Activated T-helper 1 cell treated with anti-CD3 and anti-CD28 coated beads, Interleukin-12 subunit alpha, Interleukin-12 subunit beta, Interleukin-2, Interleukin-4 antibody, amounts not matched to agents 30 ng/mL and 10 ng/mL and 1 ng/mL, durations not matched to agents 14 hours and 24 hours and 36 hours (primary cell): Measurements from ENCODE around the gene EXOC1. TPM values are rescaled to one million over a fixed set of nuclear protein-coding genes. Genes with fewer than 3 reads are reported as not detected.

Experiments used
- DNase-seq: peaks from one replicate; pipeline ENCODE4 v3.0.0; 2021; ENCODE audit warnings: low spot score
- H3K27ac Mint-ChIP-seq: one replicate; pipeline ENCODE4 v1.8.0; 2021; ENCODE audit warnings: mild to moderate bottlenecking, mixed read lengths
- H3K27me3 Mint-ChIP-seq: one replicate; pipeline ENCODE4 v1.8.0; 2022; ENCODE audit warnings: mild to moderate bottlenecking, moderate library complexity, mixed read lengths; ENCODE audit not compliant: insufficient read depth
- H3K36me3 Mint-ChIP-seq: one replicate; pipeline ENCODE4 v1.8.0; 2021; ENCODE audit warnings: low read depth, mixed read lengths
- H3K4me1 Mint-ChIP-seq: one replicate; pipeline ENCODE4 v1.8.0; 2021; ENCODE audit warnings: low read depth, mixed read lengths
- H3K4me3 Mint-ChIP-seq: one replicate; pipeline ENCODE4 v1.8.0; 2021; ENCODE audit warnings: mild to moderate bottlenecking, moderate library complexity, mixed read lengths
- H3K9me3 Mint-ChIP-seq: one replicate; pipeline ENCODE4 v1.8.0; 2021; ENCODE audit warnings: mixed read lengths
- intact Hi-C: fragments of 100-400 bp; cut with micrococcal nuclease; formaldehyde crosslinking; loops from one replicate; pipeline ENCODE4 v1.15.1; 2024
- total RNA-seq: library from RNA; stranded (reverse); gene quantifications from 2 replicates; pipeline ENCODE4 v1.2.3, GENCODE V29; 2022

EXOC1 gene
- 18.3 and 18.8 TPM in 2 replicates for total RNA-seq

GRCh38 chr4:55853484-55854046, at the start of gene EXOC1:
Gene EXOC1 (plus strand): TSS chr4:55853648. CDS start chr4:55858324, 4,676 bp downstream.
- Mint-ChIP-seq H3K4me1 (peaks cover 27% of the 10 kb centered on the region), H3K36me3 (peaks cover 6% of the 10 kb centered on the region), H3K27me3 (peaks cover 2% of the 10 kb centered on the region), H3K9me3 (no peaks in the 10 kb centered on the region), H3K4me3 (peak within 1 kb of the TSS; percentile 37), H3K27ac (peak within 1 kb of the TSS; percentile 53)
- DNase-seq: peak; percentile 93
- intact Hi-C loops: loop anchor here (1.0 to 5.0 kb wide), 10 partner anchors 14 to 1125 kb away; partner anchors contain the start of genes AASDH, CEP135, CLOCK and PAICS

DNA sequence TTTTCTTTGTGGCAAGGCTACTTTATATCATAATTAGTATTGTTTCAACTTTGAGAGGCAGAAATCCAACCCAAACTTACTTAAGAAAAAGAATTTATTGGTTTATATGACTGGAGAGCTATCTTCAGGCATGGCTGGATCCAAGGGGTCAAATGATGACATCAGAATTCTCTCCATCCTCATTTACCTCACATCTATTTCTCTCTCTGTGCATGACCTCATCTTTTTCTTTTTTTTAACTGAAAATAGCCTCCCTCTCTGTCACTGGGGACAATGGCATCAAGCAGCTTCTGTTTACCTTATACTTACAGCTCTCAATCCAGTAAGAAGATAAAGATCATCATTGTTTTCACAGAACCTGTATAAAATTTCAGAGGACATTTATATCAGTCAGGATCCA, 45.9 kb upstream of the EXOC1 start:
- Mint-ChIP-seq H3K36me3 (no peaks in the 10 kb centered on the region), H3K9me3 (no peaks in the 10 kb centered on the region), H3K4me3 (no peak overlapping the region), H3K27ac (no peak overlapping the region), H3K4me1 (no peaks in the 10 kb centered on the region), H3K27me3 (peaks cover 7% of the 10 kb centered on the region)
- DNase-seq: no peak
- intact Hi-C loops: no loop called here

GRCh38 chr4:55808186-55808585, 45.3 kb upstream of the EXOC1 start:
- intact Hi-C loops: no loop called here
- DNase-seq: no peak
- no peaks in the 10 kb centered on the region for H3K9me3 Mint-ChIP-seq
- H3K27me3 Mint-ChIP-seq: peaks cover 7% of the 10 kb centered on the region
- H3K4me3 Mint-ChIP-seq: no peak overlapping the region
- no peaks in the 10 kb centered on the region for H3K36me3 Mint-ChIP-seq
- H3K4me1 Mint-ChIP-seq: no peaks in the 10 kb centered on the region
- no peak overlapping the region for H3K27ac Mint-ChIP-seq

- intact Hi-C loops: no loop called here
- Mint-ChIP-seq H3K36me3 (no peaks in the 10 kb centered on the region), H3K4me3 (no peak overlapping the region), H3K27ac (no peak overlapping the region), H3K9me3 (no peaks in the 10 kb centered on the region), H3K27me3 (peaks cover 7% of the 10 kb centered on the region), H3K4me1 (no peaks in the 10 kb centered on the region)
- DNase-seq: no peak
Observed at GRCh38 chr4:55808632-55809031, 44.8 kb upstream of the EXOC1 start.

DNA sequence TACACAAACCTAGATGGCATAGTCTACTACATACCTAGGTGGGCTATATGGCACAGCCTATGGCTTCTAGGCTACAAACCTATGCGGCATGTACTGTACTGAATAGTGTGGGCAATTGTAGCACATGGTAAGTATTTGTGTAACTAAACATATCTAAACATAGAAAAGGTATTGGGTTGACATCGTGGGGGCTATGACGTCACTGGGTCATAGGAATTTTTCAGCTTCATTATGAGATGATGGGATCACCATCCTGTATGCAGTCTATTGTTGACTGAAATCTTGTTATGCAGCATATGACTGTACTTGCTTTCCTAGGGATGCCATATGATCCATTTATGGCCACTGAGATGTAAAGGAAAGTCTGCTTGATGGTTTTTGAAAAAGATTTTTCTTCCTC, 35.8 kb upstream of the EXOC1 start:
- intact Hi-C loops: no loop called here
- H3K36me3 Mint-ChIP-seq: no peaks in the 10 kb centered on the region
- H3K4me1 Mint-ChIP-seq: no peaks in the 10 kb centered on the region
- H3K9me3 Mint-ChIP-seq: no peaks in the 10 kb centered on the region
- no peak overlapping the region for H3K27ac Mint-ChIP-seq
- no peak overlapping the region for H3K4me3 Mint-ChIP-seq
- peaks cover 19% of the 10 kb centered on the region for H3K27me3 Mint-ChIP-seq
- DNase-seq: no peak

DNA sequence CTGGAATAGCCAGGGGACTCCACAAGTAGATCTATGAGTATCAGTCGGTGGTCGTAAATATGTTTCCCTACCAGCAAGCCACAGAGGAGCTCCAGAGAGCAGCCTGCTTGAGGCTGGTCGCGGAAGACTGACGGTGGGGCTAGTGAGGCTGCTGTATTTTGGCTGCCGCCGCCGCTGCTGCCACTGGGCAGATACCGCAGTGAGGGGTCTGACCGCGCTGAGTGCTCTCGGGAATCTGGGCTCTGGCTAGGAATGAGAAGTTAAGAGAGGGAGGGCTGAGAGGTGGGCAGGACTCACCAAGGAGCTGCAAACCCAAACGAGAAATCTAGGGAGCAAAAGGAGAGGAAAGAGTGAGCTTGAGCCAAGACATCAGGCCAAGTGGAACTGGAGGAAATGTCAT, 33.8 kb upstream of the EXOC1 start, which contains the start of gene EXOC1L:
Gene EXOC1L, plus strand, starts transcription at position 157 of the 400 bp plus-strand sequence. Its CDS starts 237 bp downstream, at position 394.
- peaks cover 19% of the 10 kb centered on the region for H3K27me3 Mint-ChIP-seq
- H3K4me1 Mint-ChIP-seq: no peaks in the 10 kb centered on the region
- intact Hi-C loops: no loop called here
- no peak for DNase-seq
- no peaks in the 10 kb centered on the region for H3K36me3 Mint-ChIP-seq
- H3K27ac Mint-ChIP-seq: no peak within 1 kb of the TSS
- H3K4me3 Mint-ChIP-seq: peak within 1 kb of the TSS; percentile 5
- no peaks in the 10 kb centered on the region for H3K9me3 Mint-ChIP-seq

- Mint-ChIP-seq H3K27me3 (peaks cover 19% of the 10 kb centered on the region), H3K9me3 (no peaks in the 10 kb centered on the region), H3K4me3 (no peak overlapping the region), H3K4me1 (no peaks in the 10 kb centered on the region), H3K27ac (no peak overlapping the region), H3K36me3 (no peaks in the 10 kb centered on the region)
- intact Hi-C loops: no loop called here
- DNase-seq: no peak
Observed at GRCh38 chr4:55820279-55820678, 33.2 kb upstream of the EXOC1 start.

DNA sequence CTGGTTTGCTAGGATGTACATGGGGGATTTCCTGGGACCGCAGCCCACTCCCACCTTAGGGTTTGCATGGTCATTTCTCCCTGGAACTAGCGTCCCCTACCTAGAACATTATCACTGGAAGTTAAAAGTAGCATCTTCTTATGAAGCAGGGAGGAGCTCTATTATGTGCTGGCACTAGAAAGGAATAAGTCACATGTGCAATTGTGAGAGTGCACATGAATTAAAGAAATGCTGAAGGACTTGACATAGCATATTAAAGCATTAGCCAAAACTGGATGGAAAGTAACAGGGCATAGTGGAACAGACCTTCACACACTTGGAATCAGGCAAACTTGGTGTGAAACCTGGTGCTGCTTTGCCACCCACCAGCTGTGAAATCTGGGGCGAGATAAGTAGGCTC, 31.1 kb upstream of the EXOC1 start:
- no peak for DNase-seq
- Mint-ChIP-seq H3K9me3 (no peaks in the 10 kb centered on the region), H3K27ac (no peak overlapping the region), H3K4me3 (no peak overlapping the region), H3K36me3 (no peaks in the 10 kb centered on the region), H3K4me1 (no peaks in the 10 kb centered on the region), H3K27me3 (peaks cover 19% of the 10 kb centered on the region)
- intact Hi-C loops: no loop called here

- H3K4me1 Mint-ChIP-seq: no peaks in the 10 kb centered on the region
- H3K4me3 Mint-ChIP-seq: no peak overlapping the region
Observed at GRCh38 chr4:55824865-55825264, 28.6 kb upstream of the EXOC1 start.

DNA sequence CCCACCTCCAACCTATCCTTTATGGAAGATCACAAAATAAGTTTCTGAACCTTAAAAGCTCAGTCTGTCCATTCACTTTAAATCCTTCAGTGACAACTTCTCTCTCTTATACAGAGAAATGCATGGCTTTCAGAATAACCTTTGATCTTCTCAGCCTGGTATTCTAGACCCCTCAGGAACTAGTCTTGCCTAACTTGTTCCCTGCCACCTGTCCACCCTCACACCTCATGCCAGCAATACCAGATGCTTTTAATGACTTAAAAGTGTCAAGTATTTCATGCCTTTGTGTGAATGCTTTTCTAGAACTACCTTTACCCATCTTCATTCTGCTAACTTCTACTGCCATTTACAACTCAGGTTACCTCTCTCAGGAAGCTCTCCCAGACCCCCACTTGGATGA, 26.5 kb upstream of the EXOC1 start:
- Mint-ChIP-seq H3K4me1 (no peaks in the 10 kb centered on the region), H3K36me3 (no peaks in the 10 kb centered on the region), H3K4me3 (no peak overlapping the region), H3K9me3 (no peaks in the 10 kb centered on the region), H3K27me3 (peaks cover 7% of the 10 kb centered on the region), H3K27ac (no peak overlapping the region)
- DNase-seq: no peak
- intact Hi-C loops: no loop called here

More at GRCh38 chr4:55824865-55825264, 28.6 kb upstream of the EXOC1 start:
- DNase-seq: no peak
- H3K27ac Mint-ChIP-seq: no peak overlapping the region
- intact Hi-C loops: no loop called here
- peaks cover 8% of the 10 kb centered on the region for H3K27me3 Mint-ChIP-seq
- H3K9me3 Mint-ChIP-seq: no peaks in the 10 kb centered on the region
- no peaks in the 10 kb centered on the region for H3K36me3 Mint-ChIP-seq

GRCh38 chr4:55827582-55827981, 25.9 kb upstream of the EXOC1 start:
- peaks cover 5% of the 10 kb centered on the region for H3K27me3 Mint-ChIP-seq
- intact Hi-C loops: no loop called here

GRCh38 chr4:55830048-55830447, 23.4 kb upstream of the EXOC1 start:
- Mint-ChIP-seq H3K4me1 (no peaks in the 10 kb centered on the region), H3K27ac (no peak overlapping the region), H3K4me3 (no peak overlapping the region), H3K36me3 (no peaks in the 10 kb centered on the region), H3K27me3 (peaks cover 7% of the 10 kb centered on the region), H3K9me3 (no peaks in the 10 kb centered on the region)
- DNase-seq: no peak
- intact Hi-C loops: no loop called here

More at GRCh38 chr4:55827582-55827981, 25.9 kb upstream of the EXOC1 start:
- Mint-ChIP-seq H3K9me3 (no peaks in the 10 kb centered on the region), H3K36me3 (no peaks in the 10 kb centered on the region), H3K4me1 (no peaks in the 10 kb centered on the region), H3K4me3 (no peak overlapping the region), H3K27ac (no peak overlapping the region)
- DNase-seq: no peak

- no peak overlapping the region for H3K4me3 Mint-ChIP-seq
- intact Hi-C loops: no loop called here
- DNase-seq: no peak
- H3K27me3 Mint-ChIP-seq: peaks cover 7% of the 10 kb centered on the region
- H3K4me1 Mint-ChIP-seq: no peaks in the 10 kb centered on the region
- H3K27ac Mint-ChIP-seq: no peak overlapping the region
- no peaks in the 10 kb centered on the region for H3K36me3 Mint-ChIP-seq
- H3K9me3 Mint-ChIP-seq: no peaks in the 10 kb centered on the region
Observed at GRCh38 chr4:55830716-55831115, 22.7 kb upstream of the EXOC1 start.
